ENCODE data around the gene CX3CL1. TPM values are rescaled to one million over a fixed set of nuclear protein-coding genes. Genes with fewer than 3 reads are reported as not detected.

CX3CL1 gene
- total and polyA plus RNA-seq, 9 donors, result 2.2 to 12.2 (median 6.9) TPM

- 78 to 85% (median 79%) methylated on average over 4 of the region's 4 CpGs for WGBS, 3 donors
- H3K9me3 ChIP-seq, result no peaks in the 10 kb centered on the region
- no peak overlapping the region for H3K27ac ChIP-seq
- no peak for DNase-seq
- no peaks in the 10 kb centered on the region for H3K36me3 ChIP-seq
- TF ChIP-seq EP300 (IDR thresholded peaks at IDR 0.05) (no peak), CTCF (IDR thresholded peaks at IDR 0.05) (no peak), POLR2A (IDR thresholded peaks at IDR 0.05) (no peak)
- H3K27me3 ChIP-seq, result no peaks in the 10 kb centered on the region
- no peaks in the 10 kb centered on the region for H3K4me1 ChIP-seq (ENCODE audit: insufficient read depth)
- H3K4me3 ChIP-seq, result no peak overlapping the region
- intact Hi-C loops (cut with DNase I), result no loop called here
These were observed 19.0 kb downstream of the CX3CL1 start for GRCh38 chr16:57391300-57391699.

DNA sequence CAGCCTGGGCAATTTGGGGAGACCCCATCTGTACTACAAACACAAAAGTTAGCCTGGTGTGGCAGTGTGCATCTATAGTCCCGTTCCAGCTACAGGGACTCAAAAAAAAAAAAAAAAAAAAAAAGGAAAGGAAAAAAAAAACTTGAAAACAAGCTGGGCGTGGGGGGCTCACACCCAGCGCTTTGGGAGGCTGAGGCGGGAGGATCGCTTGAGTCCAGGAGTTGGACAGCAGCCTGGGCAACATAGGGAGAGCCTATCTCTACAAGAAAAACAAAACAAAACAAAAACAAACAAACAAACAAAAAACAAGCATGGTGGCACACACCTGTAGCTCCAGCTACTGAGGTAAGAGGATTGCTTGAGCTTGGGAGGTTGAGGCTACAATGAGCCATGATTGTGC lies 19.4 kb downstream of the CX3CL1 start:
- Histone ChIP-seq H3K4me3 (no peak overlapping the region), H3K9me3 (no peaks in the 10 kb centered on the region), H3K4me1 (ENCODE audit: insufficient read depth) (no peaks in the 10 kb centered on the region), H3K27ac (no peak overlapping the region), H3K27me3 (no peaks in the 10 kb centered on the region), H3K36me3 (no peaks in the 10 kb centered on the region)
- intact Hi-C loops (cut with DNase I), result no loop called here
- no peak for DNase-seq
- 74 to 81% (median 79%) methylated on average over 5 of the region's 5 CpGs for whole genome bisulfite sequencing, 3 donors
- no peak for TF ChIP-seq POLR2A (IDR thresholded peaks at IDR 0.05)

DNA sequence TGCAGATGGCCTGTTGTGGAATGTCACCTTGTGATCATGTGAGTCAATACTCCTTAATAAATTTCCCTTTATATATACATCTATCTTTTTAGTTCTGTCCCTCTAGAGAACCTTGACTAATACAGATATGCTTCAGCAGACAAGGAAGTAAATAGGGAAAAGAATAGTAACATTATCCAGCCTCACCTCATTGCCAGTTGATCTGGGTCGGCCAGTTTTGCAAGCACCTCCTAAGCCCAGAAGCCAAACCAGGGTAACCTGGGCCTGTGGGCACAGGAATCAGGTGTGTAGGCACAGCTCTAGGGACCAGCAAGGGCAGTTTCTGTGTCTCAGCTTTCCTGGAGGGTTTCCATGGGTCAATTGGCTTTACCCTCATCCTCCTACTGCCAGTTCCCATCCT lies 20.4 kb downstream of the CX3CL1 start:
- TF ChIP-seq CTCF (IDR thresholded peaks at IDR 0.05) (no peak), EP300 (IDR thresholded peaks at IDR 0.05) (no peak), POLR2A (IDR thresholded peaks at IDR 0.05) (no peak)
- Histone ChIP-seq H3K4me1 (ENCODE audit: insufficient read depth) (no peaks in the 10 kb centered on the region), H3K36me3 (no peaks in the 10 kb centered on the region), H3K9me3 (no peaks in the 10 kb centered on the region), H3K27me3 (no peaks in the 10 kb centered on the region), H3K4me3 (no peak overlapping the region), H3K27ac (no peak overlapping the region)
- DNase-seq, result no peak
- intact Hi-C loops (cut with DNase I), result no loop called here
- 83 to 85% (median 85%) methylated on average over 1 of the region's 1 CpG for WGBS, 3 donors

DNA sequence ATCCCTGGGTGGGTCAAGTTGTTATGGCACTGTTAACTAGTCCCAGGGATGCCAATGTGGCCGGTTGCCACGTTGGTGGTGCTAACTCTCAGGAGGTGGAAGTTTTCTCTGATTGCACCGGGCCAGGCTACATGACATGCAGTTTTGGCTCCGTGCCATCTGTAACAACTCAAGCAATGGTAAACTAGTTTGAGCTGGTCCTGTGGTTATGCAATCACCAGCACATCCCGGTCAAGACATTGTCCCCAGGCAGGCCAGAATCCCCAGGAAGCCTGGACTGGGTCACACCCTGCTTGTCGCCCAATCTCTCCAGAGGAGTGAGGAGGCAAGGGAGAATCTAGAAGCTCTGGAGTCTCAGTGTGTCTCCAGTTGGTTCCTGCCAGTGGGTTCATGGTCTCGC lies 22.2 kb downstream of the CX3CL1 start:
- Histone ChIP-seq H3K27me3 (no peaks in the 10 kb centered on the region), H3K36me3 (no peaks in the 10 kb centered on the region), H3K4me1 (ENCODE audit: insufficient read depth) (no peaks in the 10 kb centered on the region), H3K27ac (no peak overlapping the region), H3K9me3 (no peaks in the 10 kb centered on the region), H3K4me3 (no peak overlapping the region)
- no peak for TF ChIP-seq CTCF (IDR thresholded peaks at IDR 0.05)
- TF ChIP-seq EP300 (IDR thresholded peaks at IDR 0.05), result no peak
- no peak for TF ChIP-seq POLR2A (IDR thresholded peaks at IDR 0.05)
- intact Hi-C loops (cut with DNase I), result no loop called here
- WGBS, 3 donors, result 63 to 75% (median 70%) methylated on average over 7 of the region's 7 CpGs
- no peak for DNase-seq

GRCh38 chr16:57395026-57395425 lies 22.7 kb downstream of the CX3CL1 start:
- Histone ChIP-seq H3K27ac (no peak overlapping the region), H3K36me3 (no peaks in the 10 kb centered on the region), H3K9me3 (no peaks in the 10 kb centered on the region), H3K4me1 (ENCODE audit: insufficient read depth) (no peaks in the 10 kb centered on the region), H3K27me3 (no peaks in the 10 kb centered on the region), H3K4me3 (no peak overlapping the region)
- WGBS, 3 donors, result 81 to 83% (median 82%) methylated on average over 5 of the region's 5 CpGs
- TF ChIP-seq CTCF (IDR thresholded peaks at IDR 0.05) (no peak), POLR2A (IDR thresholded peaks at IDR 0.05) (no peak), EP300 (IDR thresholded peaks at IDR 0.05) (no peak)
- intact Hi-C loops (cut with DNase I), result no loop called here
- DNase-seq, result no peak

Data from ovary (tissue), 9 donors.